Neural cell (in vitro differentiated cells): Measurements from ENCODE around the gene ZBTB42. TPM values are rescaled to one million over a fixed set of nuclear protein-coding genes. Genes with fewer than 3 reads are reported as not detected.

ENCODE experiments used
- H2AFZ ChIP-seq: fragments of 200-600, 300-800 bp; sonication (generic), shearing (Covaris generic); 2 replicates; pipeline ENCODE4 v1.6.0; 2014; ENCODE audit warnings: low read depth, mild to moderate bottlenecking, antibody characterized with exemption, low read length, moderate library complexity
- H3F3A ChIP-seq: fragments of 200-600 bp; shearing (Covaris generic); 2 replicates; pipeline ENCODE4 v1.6.1; 2016; ENCODE audit warnings: mild to moderate bottlenecking, moderate library complexity, mixed read lengths, antibody characterized with exemption, low read length; ENCODE audit not compliant: insufficient read depth, poor library complexity, severe bottlenecking
- H3K27ac ChIP-seq: fragments of 200-600, 300-800 bp; sonication (generic), shearing (Covaris generic); 2 replicates; pipeline ENCODE4 v1.5.1; 2014; ENCODE audit warnings: mild to moderate bottlenecking, low read length, moderate library complexity
- H3K27me3 ChIP-seq: fragments of 300-800, 200-600 bp; sonication (generic), shearing (Covaris generic); 2 replicates; pipeline ENCODE4 v1.6.0; 2014; ENCODE audit warnings: mild to moderate bottlenecking, low read depth, low read length, moderate library complexity; ENCODE audit not compliant: insufficient read depth
- H3K36me3 ChIP-seq: fragments of 300-800, 200-600 bp; sonication (generic), shearing (Covaris generic); 2 replicates; pipeline ENCODE4 v1.5.1; 2014; ENCODE audit warnings: mild to moderate bottlenecking, antibody characterized with exemption, low read length, moderate library complexity; ENCODE audit not compliant: insufficient read depth
- H3K4me2 ChIP-seq: fragments of 300-800, 200-600 bp; sonication (generic), shearing (Covaris generic); 2 replicates; pipeline ENCODE4 v1.6.0; 2014; ENCODE audit warnings: mild to moderate bottlenecking, low read length
- H3K4me3 ChIP-seq: fragments of 300-800, 200-600 bp; sonication (generic), shearing (Covaris generic); 2 replicates; pipeline ENCODE4 v1.5.1; 2014; ENCODE audit warnings: mild to moderate bottlenecking, low read length, moderate library complexity
- H3K79me2 ChIP-seq: fragments of 200-600 bp; shearing (Covaris generic); replicated peaks from 2 replicates; pipeline ENCODE4 v1.6.0; 2014; ENCODE audit warnings: mild to moderate bottlenecking, low read length, moderate library complexity; ENCODE audit not compliant: insufficient read depth
- H3K9ac ChIP-seq: fragments of 300-800, 200-600 bp; sonication (generic), shearing (Covaris generic); 2 replicates; pipeline ENCODE4 v1.6.1; 2016; ENCODE audit warnings: mild to moderate bottlenecking, low read length, mixed read lengths
- H3K9me2 ChIP-seq: fragments of 200-600 bp; shearing (Covaris generic); 2 replicates; pipeline ENCODE4 v1.6.1; 2016; ENCODE audit warnings: mild to moderate bottlenecking, low read length, mixed read lengths; ENCODE audit not compliant: insufficient read depth
- H3K9me3 ChIP-seq: fragments of 200-600, 300-800 bp; sonication (generic), shearing (Covaris generic); 2 replicates; pipeline ENCODE4 v1.6.1; 2016; ENCODE audit warnings: mild to moderate bottlenecking, mixed run types, low read length, moderate library complexity, mixed read lengths
- H4K20me1 ChIP-seq: fragments of 200-600 bp; shearing (Covaris generic); 2 replicates; pipeline ENCODE4 v1.6.1; 2016; ENCODE audit warnings: mild to moderate bottlenecking, mixed run types; ENCODE audit not compliant: insufficient read depth
- EP300 ChIP-seq: fragments of 450-650 bp; conservative IDR thresholded peaks from 2 replicates; pipeline ENCODE4 v1.6.1; 2014; ENCODE audit warnings: antibody characterized with exemption, mild to moderate bottlenecking, moderate library complexity; ENCODE audit not compliant: poor library complexity, severe bottlenecking
- EZH2 ChIP-seq: fragments of 200-600, 300-800 bp; shearing (Covaris generic), sonication (generic); IDR thresholded peaks from 2 replicates; pipeline ENCODE4 v1.6.1; 2014; ENCODE audit warnings: antibody characterized with exemption, low read length, borderline replicate concordance, mild to moderate bottlenecking; ENCODE audit not compliant: insufficient read depth, poor library complexity, severe bottlenecking
- MXI1 ChIP-seq: fragments of 450-650 bp; conservative IDR thresholded peaks from 2 replicates; pipeline ENCODE4 v1.6.1; 2014; ENCODE audit warnings: antibody characterized with exemption, mild to moderate bottlenecking; ENCODE audit not compliant: poor library complexity, severe bottlenecking
- POLR2AphosphoS5 ChIP-seq: IDR thresholded peaks from 2 replicates; pipeline ENCODE4 v1.6.1; 2012
- RAD21 ChIP-seq: fragments of 450-650 bp; conservative IDR thresholded peaks from 2 replicates; pipeline ENCODE4 v1.6.1; 2014; ENCODE audit warnings: antibody characterized with exemption, mild to moderate bottlenecking, moderate library complexity
- SMC3 ChIP-seq: fragments of 450-650 bp; conservative IDR thresholded peaks from 2 replicates; pipeline ENCODE4 v1.6.1; 2014; ENCODE audit warnings: antibody characterized with exemption, mild to moderate bottlenecking, moderate library complexity; ENCODE audit not compliant: poor library complexity
- TAF1 ChIP-seq: IDR thresholded peaks from 2 replicates; pipeline ENCODE4 v1.6.1; 2012; ENCODE audit warnings: low read depth
- polyA plus RNA-seq: library from polyadenylated mRNA; depleted of rRNA; stranded (reverse); fragments of >200 nt; gene quantifications from 2 replicates; pipeline ENCODE4 v1.2.3, GENCODE V29; 2014
- TF ChIP-seq, protein P1 (sequence below): fragments of 450-650 bp; IDR thresholded peaks from 2 replicates; pipeline ENCODE4 v1.5.1; 2014; ENCODE audit warnings: antibody characterized with exemption, mild to moderate bottlenecking, moderate library complexity; ENCODE audit not compliant: poor library complexity, severe bottlenecking
- TF ChIP-seq, protein P2 (sequence below): IDR thresholded peaks from 2 replicates; pipeline ENCODE4 v1.6.1; 2012; ENCODE audit warnings: borderline replicate concordance

ZBTB42 gene
- polyA plus RNA-seq, 1 donor from 2014 or later, result not detected

DNA sequence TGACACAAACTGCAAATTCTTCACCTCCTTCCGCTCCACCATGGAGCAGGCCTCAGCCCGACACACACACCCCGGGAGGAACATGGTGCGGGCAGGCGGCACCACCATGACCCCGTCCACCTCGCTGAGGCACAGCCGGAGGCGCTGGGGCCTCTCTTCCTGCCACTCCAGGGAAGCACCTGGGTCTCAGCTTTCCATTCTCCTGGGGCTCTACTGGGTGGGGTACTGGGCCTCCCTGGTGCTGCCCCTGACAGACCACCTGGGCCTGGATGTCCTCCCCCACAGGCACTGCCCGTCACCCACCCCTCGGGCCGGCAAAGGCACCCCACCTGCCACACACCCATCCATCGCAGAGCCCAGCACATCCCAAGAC lies 15.2 kb upstream of the ZBTB42 start:
- H3K36me3 ChIP-seq, result no peaks in the 10 kb centered on the region
- no peak overlapping the region for H3K27ac ChIP-seq
- H3K79me2 ChIP-seq, result no peaks in the 10 kb centered on the region
- no peak for TF ChIP-seq POLR2AphosphoS5
- TF ChIP-seq TAF1, result no peak
- no peak for TF ChIP-seq EP300
- TF ChIP-seq, protein P1, sequence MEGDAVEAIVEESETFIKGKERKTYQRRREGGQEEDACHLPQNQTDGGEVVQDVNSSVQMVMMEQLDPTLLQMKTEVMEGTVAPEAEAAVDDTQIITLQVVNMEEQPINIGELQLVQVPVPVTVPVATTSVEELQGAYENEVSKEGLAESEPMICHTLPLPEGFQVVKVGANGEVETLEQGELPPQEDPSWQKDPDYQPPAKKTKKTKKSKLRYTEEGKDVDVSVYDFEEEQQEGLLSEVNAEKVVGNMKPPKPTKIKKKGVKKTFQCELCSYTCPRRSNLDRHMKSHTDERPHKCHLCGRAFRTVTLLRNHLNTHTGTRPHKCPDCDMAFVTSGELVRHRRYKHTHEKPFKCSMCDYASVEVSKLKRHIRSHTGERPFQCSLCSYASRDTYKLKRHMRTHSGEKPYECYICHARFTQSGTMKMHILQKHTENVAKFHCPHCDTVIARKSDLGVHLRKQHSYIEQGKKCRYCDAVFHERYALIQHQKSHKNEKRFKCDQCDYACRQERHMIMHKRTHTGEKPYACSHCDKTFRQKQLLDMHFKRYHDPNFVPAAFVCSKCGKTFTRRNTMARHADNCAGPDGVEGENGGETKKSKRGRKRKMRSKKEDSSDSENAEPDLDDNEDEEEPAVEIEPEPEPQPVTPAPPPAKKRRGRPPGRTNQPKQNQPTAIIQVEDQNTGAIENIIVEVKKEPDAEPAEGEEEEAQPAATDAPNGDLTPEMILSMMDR, result no peak
- no peak for TF ChIP-seq MXI1
- TF ChIP-seq RAD21, result no peak
- TF ChIP-seq SMC3, result no peak
- TF ChIP-seq, protein P2, sequence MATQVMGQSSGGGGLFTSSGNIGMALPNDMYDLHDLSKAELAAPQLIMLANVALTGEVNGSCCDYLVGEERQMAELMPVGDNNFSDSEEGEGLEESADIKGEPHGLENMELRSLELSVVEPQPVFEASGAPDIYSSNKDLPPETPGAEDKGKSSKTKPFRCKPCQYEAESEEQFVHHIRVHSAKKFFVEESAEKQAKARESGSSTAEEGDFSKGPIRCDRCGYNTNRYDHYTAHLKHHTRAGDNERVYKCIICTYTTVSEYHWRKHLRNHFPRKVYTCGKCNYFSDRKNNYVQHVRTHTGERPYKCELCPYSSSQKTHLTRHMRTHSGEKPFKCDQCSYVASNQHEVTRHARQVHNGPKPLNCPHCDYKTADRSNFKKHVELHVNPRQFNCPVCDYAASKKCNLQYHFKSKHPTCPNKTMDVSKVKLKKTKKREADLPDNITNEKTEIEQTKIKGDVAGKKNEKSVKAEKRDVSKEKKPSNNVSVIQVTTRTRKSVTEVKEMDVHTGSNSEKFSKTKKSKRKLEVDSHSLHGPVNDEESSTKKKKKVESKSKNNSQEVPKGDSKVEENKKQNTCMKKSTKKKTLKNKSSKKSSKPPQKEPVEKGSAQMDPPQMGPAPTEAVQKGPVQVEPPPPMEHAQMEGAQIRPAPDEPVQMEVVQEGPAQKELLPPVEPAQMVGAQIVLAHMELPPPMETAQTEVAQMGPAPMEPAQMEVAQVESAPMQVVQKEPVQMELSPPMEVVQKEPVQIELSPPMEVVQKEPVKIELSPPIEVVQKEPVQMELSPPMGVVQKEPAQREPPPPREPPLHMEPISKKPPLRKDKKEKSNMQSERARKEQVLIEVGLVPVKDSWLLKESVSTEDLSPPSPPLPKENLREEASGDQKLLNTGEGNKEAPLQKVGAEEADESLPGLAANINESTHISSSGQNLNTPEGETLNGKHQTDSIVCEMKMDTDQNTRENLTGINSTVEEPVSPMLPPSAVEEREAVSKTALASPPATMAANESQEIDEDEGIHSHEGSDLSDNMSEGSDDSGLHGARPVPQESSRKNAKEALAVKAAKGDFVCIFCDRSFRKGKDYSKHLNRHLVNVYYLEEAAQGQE, result no peak
- no peak for TF ChIP-seq EZH2
- H3F3A ChIP-seq, result no peaks in the 10 kb centered on the region
- no peak overlapping the region for H2AFZ ChIP-seq
- no peaks in the 10 kb centered on the region for H3K27me3 ChIP-seq
- H3K4me3 ChIP-seq, result no peak overlapping the region
- no peaks in the 10 kb centered on the region for H4K20me1 ChIP-seq
- no peak overlapping the region for H3K9ac ChIP-seq
- H3K9me3 ChIP-seq, result no peaks in the 10 kb centered on the region
- H3K4me2 ChIP-seq, result no peak overlapping the region
- H3K9me2 ChIP-seq, result no peaks in the 10 kb centered on the region

DNA sequence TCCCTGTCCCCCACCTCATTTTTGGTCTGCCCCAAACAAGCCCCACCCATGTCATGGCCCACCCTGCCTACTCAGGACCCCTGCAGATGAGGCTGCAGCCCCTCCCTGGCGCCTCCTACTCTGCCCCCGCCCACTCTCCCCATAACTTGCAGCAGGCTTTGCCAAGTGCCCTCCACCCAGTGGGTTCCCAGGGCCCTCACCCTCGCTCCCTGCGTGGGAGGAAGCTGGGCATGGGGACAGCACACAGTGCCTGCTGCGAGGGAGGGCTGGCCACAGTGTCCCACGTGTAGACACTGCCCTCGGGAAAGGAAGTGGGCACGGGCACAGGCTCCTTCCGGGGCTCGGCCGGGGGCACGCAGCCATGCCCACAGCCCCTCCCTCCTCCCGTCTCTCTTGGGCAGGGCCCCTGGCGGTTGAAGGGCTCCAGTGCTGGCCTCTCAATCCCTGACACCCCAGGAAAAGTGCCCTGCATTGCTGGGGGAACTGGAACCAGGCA lies 14.8 kb upstream of the ZBTB42 start:
- Histone ChIP-seq H3F3A (no peaks in the 10 kb centered on the region), H3K4me2 (no peak overlapping the region), H3K79me2 (no peaks in the 10 kb centered on the region), H3K27ac (no peak overlapping the region), H4K20me1 (no peaks in the 10 kb centered on the region), H3K9me2 (no peaks in the 10 kb centered on the region), H3K9ac (no peak overlapping the region), H3K27me3 (no peaks in the 10 kb centered on the region), H2AFZ (no peak overlapping the region), H3K9me3 (no peaks in the 10 kb centered on the region), H3K36me3 (no peaks in the 10 kb centered on the region), H3K4me3 (no peak overlapping the region)
- TF ChIP-seq EZH2 (no peak), SMC3 (no peak), MXI1 (no peak), EP300 (no peak), TAF1 (no peak), RAD21 (no peak), POLR2AphosphoS5 (no peak)
- TF ChIP-seq, protein P1, result no peak
- TF ChIP-seq, protein P2, result no peak
